GM12878 (cell line): ENCODE measurements around the gene BTBD9. TPM values are rescaled to one million over a fixed set of nuclear protein-coding genes. Genes with fewer than 3 reads are reported as not detected.

Source experiments
- ATAC-seq: fragments of 200-7000 bp; cut with Tn5 transposase; 3 replicates; pipeline ENCODE4 v1.9.1; 2020; ENCODE audit warnings: mild to moderate bottlenecking, moderate library complexity
- BruUV-seq: library from RNA; stranded (reverse); fragments of 400-500 nt; replicated peaks from 2 replicates; lab custom pipeline; 2021; lab: Mats Ljungman, UMichigan
- CTCF ChIA-PET: fragments of 300-600 bp; sonication (Branson Sonifier 250); formaldehyde crosslinking; extraction: SDS; loops from one replicate; lab custom pipeline; 2021; ENCODE audit warnings: inconsistent platforms; lab: Yijun Ruan, JAX
- POLR2A ChIA-PET: fragments of 350-600 bp; formaldehyde crosslinking; extraction: SDS; loops from one replicate; lab custom pipeline; 2021; ENCODE audit warnings: inconsistent platforms; lab: Charles Lee
- RAD21 ChIA-PET: fragments of 300-600 bp; sonication (Branson Sonifier 250); formaldehyde crosslinking; loops from one replicate; lab custom pipeline; 2023; ENCODE audit warnings: antibody characterized with exemption; ENCODE audit not compliant: unreplicated experiment; lab: Charles Lee
- SMC1A ChIA-PET: fragments of 300-600 bp; sonication (Branson Sonifier 250); formaldehyde crosslinking; loops from one replicate; lab custom pipeline; 2023; ENCODE audit not compliant: unreplicated experiment, uncharacterized antibody; lab: Charles Lee
- DNase-seq: peaks from one replicate; pipeline ENCODE4 v3.0.0-alpha.2; 2011; ENCODE audit warnings: low read depth, low spot score
- FAIRE-seq: peaks from 3 replicates; lab custom pipeline; 2011; peaks lifted over from hg19 to GRCh38; lab: Jason Lieb, UNC
- H2AFZ ChIP-seq: 2 replicates; pipeline ENCODE4 v1.6.0; 2011; ENCODE audit warnings: low read depth, low read length, control low read depth; ENCODE audit not compliant: control insufficient read depth
- H3K27ac ChIP-seq: 2 replicates; pipeline ENCODE4 v1.5.1; 2011; ENCODE audit warnings: control low read depth; ENCODE audit not compliant: control insufficient read depth, insufficient read depth
- H3K27me3 ChIP-seq, 2 experiments: replicated peaks in 1 of 2; 2 replicates each; pipeline versions ENCODE4 v1.6.0 to v1.6.1; 2011; ENCODE audit warnings: low read length in 1 of 2; ENCODE audit not compliant: control insufficient read depth in 2 of 2, insufficient read depth in 2 of 2
- H3K36me3 ChIP-seq, 2 experiments: 2 replicates each; pipeline ENCODE4 v1.5.1; 2011; ENCODE audit warnings: low read length in 1 of 2; ENCODE audit not compliant: control insufficient read depth in 2 of 2, insufficient read depth in 2 of 2
- H3K4me1 ChIP-seq: 2 replicates; pipeline ENCODE4 v1.6.1; 2011; ENCODE audit warnings: mild to moderate bottlenecking, low read length, moderate library complexity, mixed read lengths; ENCODE audit not compliant: control insufficient read depth, insufficient read depth
- H3K4me2 ChIP-seq: 2 replicates; pipeline ENCODE4 v1.6.0; 2011; ENCODE audit warnings: control low read depth; ENCODE audit not compliant: control insufficient read depth, insufficient read depth
- H3K4me3 ChIP-seq: fragments of 200-600 bp; sonication (generic); 2 replicates; pipeline ENCODE4 v1.5.1; 2016
- H3K79me2 ChIP-seq: 2 replicates; pipeline ENCODE4 v1.6.0; 2011; ENCODE audit warnings: low read length; ENCODE audit not compliant: control insufficient read depth, insufficient read depth
- H3K9ac ChIP-seq: 2 replicates; pipeline ENCODE4 v1.8.0; 2011; ENCODE audit warnings: low read length, control low read depth, mixed read lengths; ENCODE audit not compliant: control insufficient read depth, insufficient read depth
- H3K9me3 ChIP-seq: replicated peaks from 3 replicates; pipeline ENCODE4 v1.5.1; 2011; ENCODE audit warnings: mild to moderate bottlenecking, low read length; ENCODE audit not compliant: control insufficient read depth, insufficient read depth
- H4K20me1 ChIP-seq: 2 replicates; pipeline ENCODE4 v1.6.0; 2011; ENCODE audit not compliant: control insufficient read depth, insufficient read depth
- CBFB ChIP-seq: IDR thresholded peaks from 2 replicates; pipeline ENCODE4 v1.6.1; 2016; ENCODE audit warnings: antibody characterized with exemption, low read depth
- CBX3 ChIP-seq: fragments of 200-600 bp; sonication (generic); IDR thresholded peaks from 2 replicates; pipeline ENCODE4 v1.6.1; 2016; ENCODE audit warnings: low read depth, borderline replicate concordance
- CREB1 ChIP-seq: IDR thresholded peaks from 2 replicates; pipeline ENCODE4 v1.6.1; 2012; ENCODE audit warnings: low read depth, mild to moderate bottlenecking, inconsistent platforms
- IKZF2 ChIP-seq, 2 experiments: fragments of 450-650 bp; IDR thresholded peaks; 2 replicates each; pipeline ENCODE4 v1.6.1; 2017; ENCODE audit warnings: mild to moderate bottlenecking in 2 of 2, moderate library complexity in 2 of 2
- KDM1A ChIP-seq: fragments of 200-600 bp; sonication (generic); IDR thresholded peaks from 2 replicates; pipeline ENCODE4 v1.6.1; 2016; ENCODE audit warnings: borderline replicate concordance
- KLF5 ChIP-seq: fragments of 450-650 bp; IDR thresholded peaks from 2 replicates; pipeline ENCODE4 v1.6.1; 2014; ENCODE audit warnings: mild to moderate bottlenecking; ENCODE audit not compliant: partially characterized antibody
- MEF2A ChIP-seq: IDR thresholded peaks from 2 replicates; pipeline ENCODE4 v1.6.1; 2011; ENCODE audit warnings: low read depth, mild to moderate bottlenecking, low read length, moderate library complexity; ENCODE audit not compliant: insufficient read depth
- MEF2B ChIP-seq: fragments of 450-650 bp; IDR thresholded peaks from 2 replicates; pipeline ENCODE4 v1.6.1; 2018; ENCODE audit warnings: mild to moderate bottlenecking, moderate library complexity; ENCODE audit not compliant: partially characterized antibody, poor library complexity, severe bottlenecking
- NFXL1 ChIP-seq: fragments of 450-650 bp; IDR thresholded peaks from 2 replicates; pipeline ENCODE4 v1.6.1; 2017; ENCODE audit warnings: antibody characterized with exemption, mild to moderate bottlenecking, borderline replicate concordance
- NFYA ChIP-seq: IDR thresholded peaks from 2 replicates; pipeline ENCODE4 v1.6.1; 2011; ENCODE audit warnings: low read depth, mild to moderate bottlenecking, low read length, improper control_type of control experiment, borderline replicate concordance
- NFYB ChIP-seq: IDR thresholded peaks from 2 replicates; pipeline ENCODE4 v1.6.1; 2011; ENCODE audit warnings: low read depth, mild to moderate bottlenecking, low read length, improper control_type of control experiment, moderate library complexity; ENCODE audit not compliant: insufficient read depth
- NR2C1 ChIP-seq: fragments of 450-650 bp; IDR thresholded peaks from 2 replicates; pipeline ENCODE4 v1.6.1; 2017; ENCODE audit warnings: antibody characterized with exemption, mild to moderate bottlenecking, moderate library complexity
- PML ChIP-seq: IDR thresholded peaks from 2 replicates; pipeline ENCODE4 v1.6.1; 2012; ENCODE audit warnings: low read length, inconsistent platforms
- SMAD5 ChIP-seq: IDR thresholded peaks from 2 replicates; pipeline ENCODE4 v1.6.1; 2016; ENCODE audit warnings: antibody characterized with exemption, low read depth
- ZNF24 ChIP-seq: fragments of 450-650 bp; IDR thresholded peaks from 2 replicates; pipeline ENCODE4 v1.6.1; 2017; ENCODE audit warnings: antibody characterized with exemption, mild to moderate bottlenecking
- WGBS: methylation state at CpG from one replicate; pipeline ENCODE4 v1.1.6; 2016; ENCODE audit warnings: low lambda C conversion rate; ENCODE audit not compliant: insufficient replicate concordance, insufficient coverage; ENCODE audit errors: missing lambda C conversion rate; 5-methylcytosine and 5-hydroxymethylcytosine counted together
- in situ Hi-C: fragments of 300-500 bp; cut with MboI; formaldehyde crosslinking; loops from 9 replicates; pipeline ENCODE4 v1.14.3; 2018; ENCODE audit warnings: mixed read lengths
- intact Hi-C: fragments of 100-400 bp; cut with micrococcal nuclease; formaldehyde crosslinking; loops from one replicate; pipeline ENCODE4 v1.14.2; 2022; ENCODE audit not compliant: unreplicated experiment
- polyA plus RNA-seq, 11 experiments: library from polyadenylated mRNA; depleted of rRNA in 4 of 11; unstranded in 6 of 11; stranded (reverse) in 5 of 11; fragments of >200 nt; fragmentation: Nextera tagmentation in 4 of 11; fragmentation: Illumina TruSeq in 1 of 11; extraction: Ambion mirVana in 4 of 11; extraction: Trizol in 1 of 11; gene quantifications; 1 replicate in 1 of 11; 2 replicates in 10 of 11; pipeline versions ENCODE4 v1.2.1 to v1.2.3, GENCODE V29; 2011 to 2016; ENCODE audit warnings: inconsistent platforms in 2 of 11, missing spikeins in 2 of 11, low read depth in 1 of 11
- total RNA-seq, 4 experiments: library from RNA; depleted of rRNA in 3 of 4; stranded (reverse); fragments of >200 nt in 3 of 4; fragmentation: Illumina TruSeq in 1 of 4; extraction: Trizol in 1 of 4; gene quantifications; 2 replicates each; pipeline versions ENCODE4 v1.2.1 to v1.2.3, GENCODE V29; 2013 to 2021
- TF ChIP-seq, protein P1 (sequence below): IDR thresholded peaks from 2 replicates; pipeline ENCODE4 v1.6.1; 2012; ENCODE audit warnings: improper control_type of control experiment, low read depth, low read length; ENCODE audit not compliant: insufficient replicate concordance
- TF ChIP-seq, protein P2 (sequence below): fragments of 450-650 bp; formaldehyde crosslinking; IDR thresholded peaks from 2 replicates; pipeline ENCODE4 v1.4.0; 2020; ENCODE audit warnings: mild to moderate bottlenecking, moderate library complexity

The BTBD9 gene
- total and polyA plus RNA-seq, 10 of the 15 experiments (the other 5 are each of a cell fraction or from before 2014, with no cell fraction given) = 0.22 to 8.6 (median 4.6) TPM

DNA sequence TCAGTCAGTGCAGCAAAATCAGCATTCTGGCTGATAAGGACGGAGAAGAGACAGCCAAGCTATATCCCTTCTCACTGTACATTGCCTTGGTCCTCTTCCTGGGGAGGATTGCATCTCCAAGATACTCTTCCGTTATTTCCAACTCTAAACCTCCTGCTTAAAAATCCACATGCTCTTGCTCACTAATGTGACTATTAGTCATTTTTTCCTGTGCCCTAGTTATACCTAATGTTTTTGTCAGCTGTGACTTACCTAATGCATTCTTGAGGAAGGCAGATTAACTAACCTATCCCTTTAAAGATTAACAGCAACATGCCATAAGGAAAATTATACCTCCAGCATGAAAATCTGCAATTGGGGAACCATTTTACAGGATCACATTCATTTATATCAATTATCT lies 317.6 kb downstream of the BTBD9 start:
- ATAC-seq (no peak), DNase-seq (no peak), FAIRE-seq (no peak)
- no peak overlapping the region for H3K4me3 ChIP-seq
- H3K4me2 ChIP-seq = no peak overlapping the region
- no peaks in the 10 kb centered on the region; the same call in 2 of the 3 replicates for H3K9me3 ChIP-seq
- CTCF ChIA-PET = interaction anchor here (1.1 kb wide), 1 partner anchor 120 kb away, joined by 3 read pairs; no protein-coding TSS in a partner anchor
- peaks cover 43% of the 10 kb centered on the region for H3K4me1 ChIP-seq
- no peaks in the 10 kb centered on the region for H3K79me2 ChIP-seq
- no peak overlapping the region for H3K27ac ChIP-seq
- WGBS = 93% methylated on average over 2 of the region's 2 CpGs
- no peaks in the 10 kb centered on the region for H4K20me1 ChIP-seq
- intact Hi-C loops = no loop called here
- H3K9ac ChIP-seq = no peak overlapping the region
- no peak overlapping the region for H2AFZ ChIP-seq
- SMC1A ChIA-PET = no interaction called here
- H3K27me3 ChIP-seq = no peaks in the 10 kb centered on the region
- H3K36me3 ChIP-seq = no peaks in the 10 kb centered on the region
- in situ Hi-C loops = no loop called here
- POLR2A ChIA-PET = no interaction called here
- BruUV-seq = no TSS peak
- RAD21 ChIA-PET = no interaction called here
- TF ChIP-seq MEF2A (no peak), NR2C1 (no peak), CREB1 (no peak), CBFB (no peak), CBX3 (no peak), KLF5 (no peak), NFYA (no peak), MEF2B (no peak), NFYB (no peak), KDM1A (no peak), NFXL1 (no peak), PML (no peak), SMAD5 (no peak), IKZF2 (IDR thresholded peaks at IDR 0.05) (no peak), ZNF24 (no peak)
- TF ChIP-seq, protein P1, sequence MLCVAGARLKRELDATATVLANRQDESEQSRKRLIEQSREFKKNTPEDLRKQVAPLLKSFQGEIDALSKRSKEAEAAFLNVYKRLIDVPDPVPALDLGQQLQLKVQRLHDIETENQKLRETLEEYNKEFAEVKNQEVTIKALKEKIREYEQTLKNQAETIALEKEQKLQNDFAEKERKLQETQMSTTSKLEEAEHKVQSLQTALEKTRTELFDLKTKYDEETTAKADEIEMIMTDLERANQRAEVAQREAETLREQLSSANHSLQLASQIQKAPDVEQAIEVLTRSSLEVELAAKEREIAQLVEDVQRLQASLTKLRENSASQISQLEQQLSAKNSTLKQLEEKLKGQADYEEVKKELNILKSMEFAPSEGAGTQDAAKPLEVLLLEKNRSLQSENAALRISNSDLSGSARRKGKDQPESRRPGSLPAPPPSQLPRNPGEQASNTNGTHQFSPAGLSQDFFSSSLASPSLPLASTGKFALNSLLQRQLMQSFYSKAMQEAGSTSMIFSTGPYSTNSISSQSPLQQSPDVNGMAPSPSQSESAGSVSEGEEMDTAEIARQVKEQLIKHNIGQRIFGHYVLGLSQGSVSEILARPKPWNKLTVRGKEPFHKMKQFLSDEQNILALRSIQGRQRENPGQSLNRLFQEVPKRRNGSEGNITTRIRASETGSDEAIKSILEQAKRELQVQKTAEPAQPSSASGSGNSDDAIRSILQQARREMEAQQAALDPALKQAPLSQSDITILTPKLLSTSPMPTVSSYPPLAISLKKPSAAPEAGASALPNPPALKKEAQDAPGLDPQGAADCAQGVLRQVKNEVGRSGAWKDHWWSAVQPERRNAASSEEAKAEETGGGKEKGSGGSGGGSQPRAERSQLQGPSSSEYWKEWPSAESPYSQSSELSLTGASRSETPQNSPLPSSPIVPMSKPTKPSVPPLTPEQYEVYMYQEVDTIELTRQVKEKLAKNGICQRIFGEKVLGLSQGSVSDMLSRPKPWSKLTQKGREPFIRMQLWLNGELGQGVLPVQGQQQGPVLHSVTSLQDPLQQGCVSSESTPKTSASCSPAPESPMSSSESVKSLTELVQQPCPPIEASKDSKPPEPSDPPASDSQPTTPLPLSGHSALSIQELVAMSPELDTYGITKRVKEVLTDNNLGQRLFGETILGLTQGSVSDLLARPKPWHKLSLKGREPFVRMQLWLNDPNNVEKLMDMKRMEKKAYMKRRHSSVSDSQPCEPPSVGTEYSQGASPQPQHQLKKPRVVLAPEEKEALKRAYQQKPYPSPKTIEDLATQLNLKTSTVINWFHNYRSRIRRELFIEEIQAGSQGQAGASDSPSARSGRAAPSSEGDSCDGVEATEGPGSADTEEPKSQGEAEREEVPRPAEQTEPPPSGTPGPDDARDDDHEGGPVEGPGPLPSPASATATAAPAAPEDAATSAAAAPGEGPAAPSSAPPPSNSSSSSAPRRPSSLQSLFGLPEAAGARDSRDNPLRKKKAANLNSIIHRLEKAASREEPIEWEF = no peak
- TF ChIP-seq, protein P2, sequence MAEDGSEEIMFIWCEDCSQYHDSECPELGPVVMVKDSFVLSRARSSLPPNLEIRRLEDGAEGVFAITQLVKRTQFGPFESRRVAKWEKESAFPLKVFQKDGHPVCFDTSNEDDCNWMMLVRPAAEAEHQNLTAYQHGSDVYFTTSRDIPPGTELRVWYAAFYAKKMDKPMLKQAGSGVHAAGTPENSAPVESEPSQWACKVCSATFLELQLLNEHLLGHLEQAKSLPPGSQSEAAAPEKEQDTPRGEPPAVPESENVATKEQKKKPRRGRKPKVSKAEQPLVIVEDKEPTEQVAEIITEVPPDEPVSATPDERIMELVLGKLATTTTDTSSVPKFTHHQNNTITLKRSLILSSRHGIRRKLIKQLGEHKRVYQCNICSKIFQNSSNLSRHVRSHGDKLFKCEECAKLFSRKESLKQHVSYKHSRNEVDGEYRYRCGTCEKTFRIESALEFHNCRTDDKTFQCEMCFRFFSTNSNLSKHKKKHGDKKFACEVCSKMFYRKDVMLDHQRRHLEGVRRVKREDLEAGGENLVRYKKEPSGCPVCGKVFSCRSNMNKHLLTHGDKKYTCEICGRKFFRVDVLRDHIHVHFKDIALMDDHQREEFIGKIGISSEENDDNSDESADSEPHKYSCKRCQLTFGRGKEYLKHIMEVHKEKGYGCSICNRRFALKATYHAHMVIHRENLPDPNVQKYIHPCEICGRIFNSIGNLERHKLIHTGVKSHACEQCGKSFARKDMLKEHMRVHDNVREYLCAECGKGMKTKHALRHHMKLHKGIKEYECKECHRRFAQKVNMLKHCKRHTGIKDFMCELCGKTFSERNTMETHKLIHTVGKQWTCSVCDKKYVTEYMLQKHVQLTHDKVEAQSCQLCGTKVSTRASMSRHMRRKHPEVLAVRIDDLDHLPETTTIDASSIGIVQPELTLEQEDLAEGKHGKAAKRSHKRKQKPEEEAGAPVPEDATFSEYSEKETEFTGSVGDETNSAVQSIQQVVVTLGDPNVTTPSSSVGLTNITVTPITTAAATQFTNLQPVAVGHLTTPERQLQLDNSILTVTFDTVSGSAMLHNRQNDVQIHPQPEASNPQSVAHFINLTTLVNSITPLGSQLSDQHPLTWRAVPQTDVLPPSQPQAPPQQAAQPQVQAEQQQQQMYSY (CRISPR knock-in tag) = no peak
